CD8-positive, alpha-beta memory T cell (primary cell): ENCODE measurements around the gene AVEN. TPM values are rescaled to one million over a fixed set of nuclear protein-coding genes. Genes with fewer than 3 reads are reported as not detected.

Experiments
- CTCF ChIA-PET: fragments of 350-600 bp; sonication (Branson Sonifier 250); formaldehyde crosslinking; loops from one replicate; lab custom pipeline; 2021; ENCODE audit warnings: antibody characterized with exemption; lab: Charles Lee
- POLR2A ChIA-PET: fragments of 350-600 bp; sonication (Branson Sonifier 250); formaldehyde crosslinking; loops from one replicate; lab custom pipeline; 2021; ENCODE audit warnings: antibody characterized with exemption; lab: Charles Lee
- DNase-seq, 5 donors: peaks; one replicate each; pipeline versions ENCODE4 v3.0.0 to v3.0.0-alpha.2; 2020 to 2022; ENCODE audit warnings: mixed read lengths in 1 of 5
- H3K27ac ChIP-seq: one replicate; pipeline ENCODE4 v1.7.0; 2013; ENCODE audit warnings: low read depth, mild to moderate bottlenecking, low read length, moderate library complexity
- H3K27me3 ChIP-seq: 2 replicates; pipeline ENCODE4 v1.7.0; 2013; ENCODE audit warnings: low read length, mild to moderate bottlenecking; ENCODE audit not compliant: insufficient read depth, poor library complexity, severe bottlenecking
- H3K36me3 ChIP-seq: 2 replicates; pipeline ENCODE4 v1.7.0; 2013; ENCODE audit warnings: mild to moderate bottlenecking, low read length, moderate library complexity; ENCODE audit not compliant: insufficient read depth
- H3K4me1 ChIP-seq: 2 replicates; pipeline ENCODE4 v1.7.0; 2013; ENCODE audit warnings: mild to moderate bottlenecking, low read length, moderate library complexity; ENCODE audit not compliant: insufficient read depth
- H3K4me3 ChIP-seq: 2 replicates; pipeline ENCODE4 v1.7.0; 2013; ENCODE audit warnings: mild to moderate bottlenecking, low read length
- H3K9me3 ChIP-seq: 2 replicates; pipeline ENCODE4 v1.7.0; 2013; ENCODE audit warnings: mild to moderate bottlenecking, low read length
- H3K27ac Mint-ChIP-seq, 8 donors: one replicate each; pipeline ENCODE4 v1.8.0; 2020 to 2021; ENCODE audit warnings: mixed read lengths in 8 of 8, mild to moderate bottlenecking in 6 of 8, inconsistent platforms in 3 of 8, moderate library complexity in 3 of 8
- H3K27me3 Mint-ChIP-seq, 2 donors: one replicate each; pipeline ENCODE4 v1.8.0; 2020 to 2021; ENCODE audit warnings: mixed read lengths in 2 of 2, mild to moderate bottlenecking in 1 of 2, moderate library complexity in 1 of 2
- H3K36me3 Mint-ChIP-seq, 3 donors: one replicate each; pipeline ENCODE4 v1.8.0; 2020 to 2021; ENCODE audit warnings: mixed read lengths in 3 of 3, inconsistent platforms in 1 of 3, mild to moderate bottlenecking in 1 of 3
- H3K4me1 Mint-ChIP-seq, 3 donors: one replicate each; pipeline ENCODE4 v1.8.0; 2020 to 2021; ENCODE audit warnings: mixed read lengths in 3 of 3, inconsistent platforms in 1 of 3, mild to moderate bottlenecking in 1 of 3
- H3K4me3 Mint-ChIP-seq, 7 donors: one replicate each; pipeline ENCODE4 v1.8.0; 2020 to 2021; ENCODE audit warnings: mixed read lengths in 7 of 7, mild to moderate bottlenecking in 6 of 7, moderate library complexity in 4 of 7, inconsistent platforms in 2 of 7
- H3K9me3 Mint-ChIP-seq, 5 donors: one replicate each; pipeline ENCODE4 v1.8.0; 2020 to 2022; ENCODE audit warnings: mixed read lengths in 5 of 5, mild to moderate bottlenecking in 3 of 5, moderate library complexity in 2 of 5, inconsistent platforms in 1 of 5
- polyA plus RNA-seq: library from polyadenylated mRNA; unstranded; fragments of 300-500 nt; fragmentation: Illumina TruSeq; gene quantifications from one replicate; pipeline ENCODE4 v1.2.3, GENCODE V29; 2021
- total RNA-seq, 2 experiments: library from RNA; stranded (reverse); gene quantifications; one replicate each; pipeline ENCODE4 v1.2.3, GENCODE V29; 2021

Gene AVEN
- total RNA-seq (10 to 100 TPM; 23.0 to 24.6 TPM), polyA plus RNA-seq (9.6 TPM)

- H3K27me3 Mint-ChIP-seq = no peaks in the 10 kb centered on the region
- Histone ChIP-seq H3K36me3 (no peaks in the 10 kb centered on the region), H3K4me3 (peak within 1 kb of the TSS; percentile 97), H3K27me3 (no peaks in the 10 kb centered on the region), H3K9me3 (no peaks in the 10 kb centered on the region), H3K27ac (peak within 1 kb of the TSS; percentile 65), H3K4me1 (peaks cover 7% of the 10 kb centered on the region)
- ChIA-PET CTCF (interaction anchor here (0.7 to 1.8 kb wide), 3 partner anchors 24 to 171 kb away, joined by 3 to 6 read pairs (median 5); partner anchors contain the start of gene KATNBL1), POLR2A (interaction anchor here (0.8 to 1.3 kb wide), 5 partner anchors 20 to 304 kb away, joined by 3 to 7 read pairs (median 4); partner anchors contain the start of genes EMC7, KATNBL1, NOP10 and NUTM1)
- H3K27ac Mint-ChIP-seq = peak within 1 kb of the TSS; percentile 84 to 98 (median 98)
- peak within 1 kb of the TSS; percentile 89 to 96 (median 94) for H3K4me3 Mint-ChIP-seq
- peak; percentile 36 to 71 (median 50) for DNase-seq
- no peaks in the 10 kb centered on the region for H3K9me3 Mint-ChIP-seq
- H3K4me1 Mint-ChIP-seq = peaks cover 17 to 22% (median 19%) of the 10 kb centered on the region in 3 donors
- H3K36me3 Mint-ChIP-seq = peaks cover 0 to 2% (median 0%) of the 10 kb centered on the region in 3 donors
Measured at GRCh38 chr15:34038871-34039789, at the start of gene AVEN. Gene AVEN, minus strand, starts transcription at chr15:34039204. Its CDS starts 158 bp downstream, at chr15:34039046.

- Mint-ChIP-seq H3K4me1 (peaks cover 4 to 7% (median 5%) of the 10 kb centered on the region in 3 donors), H3K4me3 (no peak overlapping the region), H3K27ac (no peak overlapping the region), H3K36me3 (peaks cover 3 to 67% (median 18%) of the 10 kb centered on the region in 3 donors), H3K27me3 (no peaks in the 10 kb centered on the region), H3K9me3 (no peaks in the 10 kb centered on the region)
- no peak overlapping the region for H3K4me3 ChIP-seq
- no peak overlapping the region for H3K27ac ChIP-seq
- H3K4me1 ChIP-seq = no peaks in the 10 kb centered on the region
- ChIA-PET CTCF (interaction anchor here (1.0 to 1.5 kb wide), 2 partner anchors 16 to 34 kb away, joined by 3 read pairs; partner anchors contain the start of genes EMC7 and PGBD4), POLR2A (interaction anchor here (0.6 kb wide), 1 partner anchor 14 kb away, joined by 3 read pairs; no protein-coding TSS in a partner anchor)
- no peak for DNase-seq
- H3K9me3 ChIP-seq = no peaks in the 10 kb centered on the region
- no peaks in the 10 kb centered on the region for H3K27me3 ChIP-seq
- peaks cover 19% of the 10 kb centered on the region for H3K36me3 ChIP-seq
Measured at GRCh38 chr15:34085746-34086145, 46.7 kb upstream of the AVEN start.

- no peak overlapping the region for H3K27ac ChIP-seq
- CTCF ChIA-PET = no interaction called here
- POLR2A ChIA-PET = no interaction called here
Measured at GRCh38 chr15:34084086-34084485, 45.1 kb upstream of the AVEN start.

GRCh38 chr15:34079904-34080303 is 40.9 kb upstream of the AVEN start:
- H3K4me3 Mint-ChIP-seq = no peak overlapping the region
- peaks cover 3 to 26% (median 13%) of the 10 kb centered on the region in 3 donors for H3K36me3 Mint-ChIP-seq
- no peaks in the 10 kb centered on the region for H3K27me3 Mint-ChIP-seq
- Histone ChIP-seq H3K9me3 (no peaks in the 10 kb centered on the region), H3K4me3 (no peak overlapping the region), H3K36me3 (peaks cover 4% of the 10 kb centered on the region), H3K27ac (no peak overlapping the region), H3K4me1 (no peaks in the 10 kb centered on the region), H3K27me3 (no peaks in the 10 kb centered on the region)
- POLR2A ChIA-PET = no interaction called here
- H3K9me3 Mint-ChIP-seq = no peaks in the 10 kb centered on the region
- no peak for DNase-seq
- CTCF ChIA-PET = interaction anchor here (0.7 to 1.6 kb wide), 2 partner anchors 17 to 22 kb away, joined by 3 to 6 read pairs; no protein-coding TSS in a partner anchor
- H3K27ac Mint-ChIP-seq = no peak overlapping the region
- no peaks in the 10 kb centered on the region for H3K4me1 Mint-ChIP-seq

More at GRCh38 chr15:34084086-34084485, 45.1 kb upstream of the AVEN start:
- Histone ChIP-seq H3K9me3 (no peaks in the 10 kb centered on the region), H3K4me1 (no peaks in the 10 kb centered on the region), H3K36me3 (peaks cover 15% of the 10 kb centered on the region), H3K4me3 (no peak overlapping the region), H3K27me3 (no peaks in the 10 kb centered on the region)
- no peaks in the 10 kb centered on the region for H3K9me3 Mint-ChIP-seq
- no peak overlapping the region for H3K4me3 Mint-ChIP-seq
- peak overlapping the region in 1 of 8 donors; percentile 15 for H3K27ac Mint-ChIP-seq
- H3K4me1 Mint-ChIP-seq = peaks cover 0 to 4% (median 0%) of the 10 kb centered on the region in 3 donors
- no peak for DNase-seq
- H3K36me3 Mint-ChIP-seq = peaks cover 3 to 57% (median 15%) of the 10 kb centered on the region in 3 donors
- no peaks in the 10 kb centered on the region for H3K27me3 Mint-ChIP-seq

GRCh38 chr15:34078900-34079299 is 39.9 kb upstream of the AVEN start:
- Histone ChIP-seq H3K4me3 (no peak overlapping the region), H3K27ac (no peak overlapping the region), H3K9me3 (no peaks in the 10 kb centered on the region), H3K36me3 (no peaks in the 10 kb centered on the region), H3K4me1 (no peaks in the 10 kb centered on the region), H3K27me3 (no peaks in the 10 kb centered on the region)
- POLR2A ChIA-PET = no interaction called here
- DNase-seq = no peak
- CTCF ChIA-PET = interaction anchor here (1.6 kb wide), 1 partner anchor 16 kb away, joined by 6 read pairs; no protein-coding TSS in a partner anchor
- Mint-ChIP-seq H3K27ac (peak overlapping the region in 1 of 8 donors; percentile 40), H3K9me3 (no peaks in the 10 kb centered on the region), H3K27me3 (no peaks in the 10 kb centered on the region), H3K4me3 (no peak overlapping the region), H3K36me3 (peaks cover 0 to 17% (median 11%) of the 10 kb centered on the region in 3 donors), H3K4me1 (no peaks in the 10 kb centered on the region)

GRCh38 chr15:34076785-34077184 is 37.8 kb upstream of the AVEN start:
- no peaks in the 10 kb centered on the region for H3K9me3 ChIP-seq
- H3K4me1 Mint-ChIP-seq = no peaks in the 10 kb centered on the region
- H3K27me3 Mint-ChIP-seq = no peaks in the 10 kb centered on the region
- peaks cover 0 to 8% (median 5%) of the 10 kb centered on the region in 3 donors for H3K36me3 Mint-ChIP-seq
- no peak for DNase-seq
- H3K36me3 ChIP-seq = no peaks in the 10 kb centered on the region
- H3K27me3 ChIP-seq = no peaks in the 10 kb centered on the region
- H3K27ac ChIP-seq = no peak overlapping the region
- ChIA-PET POLR2A (no interaction called here), CTCF (no interaction called here)
- H3K4me3 ChIP-seq = no peak overlapping the region
- H3K9me3 Mint-ChIP-seq = no peaks in the 10 kb centered on the region
- H3K27ac Mint-ChIP-seq = no peak overlapping the region
- H3K4me3 Mint-ChIP-seq = no peak overlapping the region
- no peaks in the 10 kb centered on the region for H3K4me1 ChIP-seq

GRCh38 chr15:34070003-34070402 is 31.0 kb upstream of the AVEN start:
- H3K4me1 ChIP-seq = no peaks in the 10 kb centered on the region
- no peaks in the 10 kb centered on the region for H3K4me1 Mint-ChIP-seq
- no peak overlapping the region for H3K4me3 Mint-ChIP-seq
- peaks cover 0 to 2% (median 0%) of the 10 kb centered on the region in 3 donors for H3K36me3 Mint-ChIP-seq
- no peak overlapping the region for H3K4me3 ChIP-seq
- ChIA-PET CTCF (no interaction called here), POLR2A (no interaction called here)
- no peaks in the 10 kb centered on the region for H3K27me3 ChIP-seq
- H3K9me3 Mint-ChIP-seq = no peaks in the 10 kb centered on the region
- no peak overlapping the region for H3K27ac ChIP-seq
- DNase-seq = no peak
- no peaks in the 10 kb centered on the region for H3K9me3 ChIP-seq
- no peaks in the 10 kb centered on the region for H3K27me3 Mint-ChIP-seq
- H3K27ac Mint-ChIP-seq = no peak overlapping the region
- H3K36me3 ChIP-seq = no peaks in the 10 kb centered on the region
